ENCODE measurements around the gene ZBTB16.

DNA sequence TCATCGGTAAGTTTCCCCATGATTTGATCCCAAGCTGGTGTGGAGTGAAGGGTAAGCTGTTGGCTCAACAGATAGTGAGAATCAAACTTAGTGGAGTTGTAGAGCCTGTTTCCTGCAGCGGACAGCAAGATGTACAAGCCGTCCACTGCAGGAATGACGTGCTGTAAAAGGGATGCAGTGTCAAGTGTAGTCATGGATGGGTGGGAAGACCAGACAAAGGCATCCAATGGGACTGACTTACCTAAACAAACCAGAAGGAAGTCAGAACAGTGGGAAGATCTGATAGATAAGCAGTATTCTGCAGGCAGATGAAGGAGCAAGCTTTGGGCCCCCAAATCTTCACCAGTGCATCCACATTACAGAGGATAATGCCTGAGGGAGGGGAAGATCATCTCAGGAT, 8.8 kb downstream of the ZBTB16 start:
- TF ChIP-seq POLR2A (IDR thresholded peaks at IDR 0.05) (no peak), EP300 (IDR thresholded peaks at IDR 0.05) (no peak)
- TF ChIP-seq, protein P1, sequence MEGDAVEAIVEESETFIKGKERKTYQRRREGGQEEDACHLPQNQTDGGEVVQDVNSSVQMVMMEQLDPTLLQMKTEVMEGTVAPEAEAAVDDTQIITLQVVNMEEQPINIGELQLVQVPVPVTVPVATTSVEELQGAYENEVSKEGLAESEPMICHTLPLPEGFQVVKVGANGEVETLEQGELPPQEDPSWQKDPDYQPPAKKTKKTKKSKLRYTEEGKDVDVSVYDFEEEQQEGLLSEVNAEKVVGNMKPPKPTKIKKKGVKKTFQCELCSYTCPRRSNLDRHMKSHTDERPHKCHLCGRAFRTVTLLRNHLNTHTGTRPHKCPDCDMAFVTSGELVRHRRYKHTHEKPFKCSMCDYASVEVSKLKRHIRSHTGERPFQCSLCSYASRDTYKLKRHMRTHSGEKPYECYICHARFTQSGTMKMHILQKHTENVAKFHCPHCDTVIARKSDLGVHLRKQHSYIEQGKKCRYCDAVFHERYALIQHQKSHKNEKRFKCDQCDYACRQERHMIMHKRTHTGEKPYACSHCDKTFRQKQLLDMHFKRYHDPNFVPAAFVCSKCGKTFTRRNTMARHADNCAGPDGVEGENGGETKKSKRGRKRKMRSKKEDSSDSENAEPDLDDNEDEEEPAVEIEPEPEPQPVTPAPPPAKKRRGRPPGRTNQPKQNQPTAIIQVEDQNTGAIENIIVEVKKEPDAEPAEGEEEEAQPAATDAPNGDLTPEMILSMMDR (IDR thresholded peaks at IDR 0.05): no peak

Measured in sigmoid colon (tissue), 4 donors.